HCT116 (cell line): ENCODE measurements around the gene ZDHHC23. TPM values are rescaled to one million over a fixed set of nuclear protein-coding genes. Genes with fewer than 3 reads are reported as not detected.

ENCODE experiments used
- ATAC-seq: fragments of 200-7000 bp; cut with Tn5 transposase; 2 replicates; pipeline ENCODE4 v1.9.1; 2020; ENCODE audit warnings: mild to moderate bottlenecking, moderate library complexity
- BruUV-seq: library from RNA; stranded (reverse); fragments of 400-500 nt; replicated peaks from 2 replicates; lab custom pipeline; 2021; lab: Mats Ljungman, UMichigan
- CTCF ChIA-PET: fragments of 300-600 bp; sonication (Branson Sonifier 250); formaldehyde crosslinking; loops from one replicate; lab custom pipeline; 2021; ENCODE audit warnings: antibody characterized with exemption; lab: Charles Lee
- POLR2A ChIA-PET: fragments of 300-600, 350-600 bp; sonication (Branson Sonifier 250); formaldehyde crosslinking; loops from one replicate; lab custom pipeline; 2021; ENCODE audit warnings: antibody characterized with exemption; lab: Charles Lee
- RAD21 ChIA-PET, 2 experiments: fragments of 300-600 bp; sonication (Branson Sonifier 250); formaldehyde crosslinking; loops; one replicate each; lab custom pipeline; 2023; ENCODE audit warnings: low total read pairs in 2 of 2; ENCODE audit not compliant: uncharacterized antibody in 2 of 2, unreplicated experiment in 2 of 2, low non-redundant PET in 1 of 2; lab: Charles Lee
- DNase-seq: peaks from one replicate; pipeline ENCODE4 v3.0.0-alpha.2; 2010; ENCODE audit warnings: low read depth, low spot score
- H2AFZ ChIP-seq: fragments of 200-600 bp; shearing (Covaris generic), sonication (generic); 2 replicates; pipeline ENCODE4 v1.6.1; 2017; ENCODE audit warnings: low read depth, mixed run types, mixed read lengths, antibody characterized with exemption, low read length; ENCODE audit not compliant: poor library complexity, severe bottlenecking
- H3K27ac ChIP-seq: 2 replicates; pipeline ENCODE4 v1.5.1; 2012; ENCODE audit warnings: low read depth, low read length
- H3K27me3 ChIP-seq: fragments of 200-600 bp; sonication (generic); 2 replicates; pipeline ENCODE4 v1.6.1; 2016; ENCODE audit warnings: mixed run types, low read length, mixed read lengths; ENCODE audit not compliant: insufficient read depth
- H3K36me3 ChIP-seq, 2 experiments: fragments of 200-500 bp in 1 of 2; fragments of 200-600 bp in 1 of 2; sonication (Bioruptor generic) in 1 of 2; sonication (generic) in 1 of 2; 2 replicates each; pipeline versions ENCODE4 v1.5.1 to v1.6.1; 2014 to 2016; ENCODE audit warnings: low read length in 2 of 2, inconsistent platforms in 1 of 2, mixed read lengths in 1 of 2, mixed run types in 1 of 2; ENCODE audit not compliant: insufficient read depth in 2 of 2, control insufficient read depth in 1 of 2
- H3K4me1 ChIP-seq, 2 experiments: fragments of 200-600 bp in 1 of 2; sonication (generic) in 1 of 2; 2 replicates each; pipeline versions ENCODE4 v1.5.1 to v1.6.1; 2012 to 2017; ENCODE audit warnings: low read length in 2 of 2, inconsistent platforms in 1 of 2, mild to moderate bottlenecking in 1 of 2, mixed read lengths in 1 of 2, mixed run types in 1 of 2, moderate library complexity in 1 of 2; ENCODE audit not compliant: insufficient read depth in 2 of 2, control insufficient read depth in 1 of 2
- H3K4me2 ChIP-seq: fragments of 200-600 bp; sonication (generic); 2 replicates; pipeline ENCODE4 v1.6.1; 2017; ENCODE audit warnings: mixed run types, low read length, mixed read lengths
- H3K4me3 ChIP-seq, 2 experiments: fragments of 200-600 bp in 1 of 2; sonication (generic) in 1 of 2; replicated peaks in 1 of 2; 2 replicates each; pipeline ENCODE4 v1.5.1; 2011 to 2016; ENCODE audit warnings: low read length in 2 of 2, control low read depth in 1 of 2, low read depth in 1 of 2, mild to moderate bottlenecking in 1 of 2, mixed read lengths in 1 of 2, mixed run types in 1 of 2
- H3K79me2 ChIP-seq: fragments of 200-600 bp; sonication (generic); 2 replicates; pipeline ENCODE4 v1.6.1; 2017; ENCODE audit warnings: mild to moderate bottlenecking, mixed run types, low read length, moderate library complexity, mixed read lengths; ENCODE audit not compliant: insufficient read depth
- H3K9ac ChIP-seq: fragments of 200-600 bp; sonication (generic); 2 replicates; pipeline ENCODE4 v1.6.1; 2016; ENCODE audit warnings: low read length, mixed read lengths
- H3K9me2 ChIP-seq: fragments of 200-600 bp; sonication (generic), shearing (Covaris generic); 2 replicates; pipeline ENCODE4 v1.6.1; 2017; ENCODE audit warnings: mixed run types, mild to moderate bottlenecking, moderate library complexity; ENCODE audit not compliant: insufficient read depth
- H3K9me3 ChIP-seq, 2 experiments: fragments of 200-500 bp in 1 of 2; fragments of 200-600 bp in 1 of 2; sonication (Bioruptor generic) in 1 of 2; sonication (generic) in 1 of 2; 2 replicates each; pipeline ENCODE4 v1.6.1; 2014 to 2017; ENCODE audit warnings: low read length in 2 of 2, mixed read lengths in 2 of 2, inconsistent platforms in 1 of 2, low read depth in 1 of 2, mild to moderate bottlenecking in 1 of 2, mixed run types in 1 of 2, moderate library complexity in 1 of 2; ENCODE audit not compliant: control insufficient read depth in 1 of 2, insufficient read depth in 1 of 2
- H4K20me1 ChIP-seq: fragments of 200-600 bp; sonication (generic), shearing (Covaris generic); 2 replicates; pipeline ENCODE4 v1.6.1; 2017; ENCODE audit warnings: mixed run types, mild to moderate bottlenecking, moderate library complexity; ENCODE audit not compliant: insufficient read depth
- CTCF ChIP-seq, 3 experiments: fragments of 200-600 bp in 1 of 3; sonication (generic) in 1 of 3; IDR thresholded peaks in 2 of 3; conservative IDR thresholded peaks in 1 of 3; 2 replicates each; pipeline ENCODE4 v1.5.1; 2012 to 2017; ENCODE audit warnings: low read depth in 2 of 3, low read length in 2 of 3, antibody characterized with exemption in 1 of 3, borderline replicate concordance in 1 of 3, control low read depth in 1 of 3, mild to moderate bottlenecking in 1 of 3, mixed read lengths in 1 of 3, mixed run types in 1 of 3, moderate library complexity in 1 of 3; ENCODE audit not compliant: insufficient read depth in 1 of 3
- EGR1 ChIP-seq: IDR thresholded peaks from 2 replicates; pipeline ENCODE4 v1.6.1; 2012; ENCODE audit warnings: low read depth
- EZH2 ChIP-seq: fragments of 200-600 bp; sonication (generic); IDR thresholded peaks from 2 replicates; pipeline ENCODE4 v1.6.1; 2017; ENCODE audit warnings: antibody characterized with exemption, mixed run types
- EZH2phosphoT487 ChIP-seq: fragments of 200-600 bp; IDR thresholded peaks from 2 replicates; pipeline ENCODE4 v1.6.1; 2018; ENCODE audit warnings: antibody characterized with exemption, borderline replicate concordance
- JUND ChIP-seq: IDR thresholded peaks from 2 replicates; pipeline ENCODE4 v1.6.1; 2012
- POLR2A ChIP-seq: IDR thresholded peaks from 2 replicates; pipeline ENCODE4 v1.7.0; 2011; ENCODE audit warnings: borderline replicate concordance; ENCODE audit not compliant: insufficient read depth, insufficient read length; ENCODE audit errors: extremely low read depth
- POLR2AphosphoS5 ChIP-seq: IDR thresholded peaks from 2 replicates; pipeline ENCODE4 v1.6.1; 2011; ENCODE audit warnings: mild to moderate bottlenecking, low read depth, low read length, moderate library complexity
- RAD21 ChIP-seq: IDR thresholded peaks from 2 replicates; pipeline ENCODE4 v1.6.1; 2012; ENCODE audit warnings: low read depth, mild to moderate bottlenecking
- REST ChIP-seq: IDR thresholded peaks from 2 replicates; pipeline ENCODE4 v1.6.1; 2012; ENCODE audit warnings: low read depth
- SIN3A ChIP-seq: IDR thresholded peaks from 2 replicates; pipeline ENCODE4 v1.6.1; 2012; ENCODE audit warnings: low read depth
- TCF7L2 ChIP-seq: IDR thresholded peaks from 2 replicates; pipeline ENCODE4 v1.7.0; 2011; ENCODE audit warnings: borderline replicate concordance, inconsistent platforms; ENCODE audit not compliant: insufficient read depth, insufficient read length; ENCODE audit errors: extremely low read depth
- YY1 ChIP-seq: IDR thresholded peaks from 2 replicates; pipeline ENCODE4 v1.6.1; 2011; ENCODE audit warnings: low read length, low read depth, moderate library complexity, mild to moderate bottlenecking; ENCODE audit not compliant: insufficient replicate concordance; ENCODE audit errors: extremely low read depth
- ZBTB33 ChIP-seq: IDR thresholded peaks from 2 replicates; pipeline ENCODE4 v1.6.1; 2011; ENCODE audit warnings: mild to moderate bottlenecking, low read length, moderate library complexity; ENCODE audit not compliant: insufficient replicate concordance; ENCODE audit errors: extremely low read depth
- ZFX ChIP-seq: fragments of 450-650 bp; IDR thresholded peaks from 2 replicates; pipeline ENCODE4 v1.6.1; 2017
- ZNF274 ChIP-seq: fragments of 200-500 bp; sonication (Bioruptor generic); IDR thresholded peaks from 2 replicates; pipeline ENCODE4 v1.6.1; 2014; ENCODE audit warnings: mild to moderate bottlenecking, low read depth, low read length, inconsistent platforms
- intact Hi-C: fragments of 100-400 bp; cut with micrococcal nuclease; formaldehyde crosslinking; loops from 2 replicates; pipeline ENCODE4 v1.10.0; 2022
- total RNA-seq: library from RNA; stranded (reverse); gene quantifications from one replicate; pipeline ENCODE4 v1.2.1, GENCODE V29; 2021; ENCODE audit not compliant: unreplicated experiment
- TF ChIP-seq, protein P1 (sequence below): IDR thresholded peaks from 2 replicates; pipeline ENCODE4 v1.6.1; 2012
- TF ChIP-seq, protein P2 (sequence below): IDR thresholded peaks from 2 replicates; pipeline ENCODE4 v1.6.1; 2012

Gene ZDHHC23
- total RNA-seq, 1 experiment from 2014 or later, result 22.8 TPM

DNA sequence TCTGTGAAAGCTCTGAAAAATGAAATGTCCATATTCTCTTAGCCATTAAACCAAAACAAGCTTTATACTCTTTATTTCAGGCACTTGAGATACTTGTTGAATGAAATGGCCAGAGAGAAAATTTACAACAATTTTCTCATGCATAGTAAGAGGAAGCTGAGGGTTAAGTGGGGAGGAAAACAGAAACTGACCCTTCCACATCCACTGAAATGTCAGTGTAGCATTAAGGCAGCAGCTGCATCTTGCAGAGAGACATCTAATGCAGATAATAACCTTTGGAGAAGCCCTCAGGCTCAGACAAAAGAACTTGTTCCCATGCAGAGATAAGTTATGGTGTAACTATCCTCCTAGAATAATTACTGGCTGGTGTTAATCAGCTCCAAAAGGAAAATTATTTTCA is 34.0 kb downstream of the ZDHHC23 start:
- Histone ChIP-seq H3K4me1 (no peaks in the 10 kb centered on the region), H2AFZ (no peak overlapping the region), H3K27ac (no peak overlapping the region), H3K9me3 (no peaks in the 10 kb centered on the region), H3K4me3 (no peak overlapping the region), H3K9me2 (no peaks in the 10 kb centered on the region), H3K79me2 (no peaks in the 10 kb centered on the region), H4K20me1 (no peaks in the 10 kb centered on the region), H3K27me3 (no peaks in the 10 kb centered on the region), H3K36me3 (0 out of 4 replicates have a peak, but pooled peaks cover 0 to 7% of the 10 kb centered on the region in 2 experiments), H3K9ac (no peak overlapping the region), H3K4me2 (no peak overlapping the region)
- POLR2A ChIA-PET, result no interaction called here
- TF ChIP-seq EGR1 (no peak), ZBTB33 (no peak), REST (no peak), POLR2AphosphoS5 (no peak), RAD21 (no peak), ZFX (no peak), YY1 (no peak), SIN3A (no peak), JUND (no peak), EZH2phosphoT487 (no peak), CTCF (IDR thresholded peaks at IDR 0.05 in 2 of 3, conservative IDR thresholded peaks at IDR 0.05 in 1 of 3; ENCODE audit: borderline replicate concordance in 1 of 3, insufficient read depth in 1 of 3, low read depth in 2 of 3, low read length in 2 of 3) (no peak), TCF7L2 (no peak), ZNF274 (no peak), EZH2 (no peak), POLR2A (no peak)
- TF ChIP-seq, protein P1, sequence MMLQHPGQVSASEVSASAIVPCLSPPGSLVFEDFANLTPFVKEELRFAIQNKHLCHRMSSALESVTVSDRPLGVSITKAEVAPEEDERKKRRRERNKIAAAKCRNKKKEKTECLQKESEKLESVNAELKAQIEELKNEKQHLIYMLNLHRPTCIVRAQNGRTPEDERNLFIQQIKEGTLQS, result no peak
- TF ChIP-seq, protein P2, sequence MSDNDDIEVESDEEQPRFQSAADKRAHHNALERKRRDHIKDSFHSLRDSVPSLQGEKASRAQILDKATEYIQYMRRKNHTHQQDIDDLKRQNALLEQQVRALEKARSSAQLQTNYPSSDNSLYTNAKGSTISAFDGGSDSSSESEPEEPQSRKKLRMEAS, result no peak
- no TSS peak for BruUV-seq
- CTCF ChIA-PET, result no interaction called here
- intact Hi-C loops, result no loop called here
- ATAC-seq, result no peak
- RAD21 ChIA-PET, result no interaction called here
- DNase-seq, result no peak
